Fibroblast of skin of back (primary cell): ENCODE results near the gene SLC4A11. TPM values are rescaled to one million over a fixed set of nuclear protein-coding genes. Genes with fewer than 3 reads are reported as not detected.

Source experiments
- DNase-seq: peaks from one replicate; pipeline ENCODE4 v3.0.0-alpha.2; 2013
- polyA plus RNA-seq, 2 experiments: library from polyadenylated mRNA; unstranded; fragments of 120-200 nt; gene quantifications; one replicate each; pipeline ENCODE4 v1.2.1, GENCODE V29; 2013; ENCODE audit not compliant: insufficient read length in 2 of 2

The SLC4A11 gene
- polyA plus RNA-seq (2013, experiment 1 of 2; ENCODE audit: insufficient read length) = 0.66 TPM
- polyA plus RNA-seq (2013, experiment 2 of 2; ENCODE audit: insufficient read length) = 0.70 TPM

DNA sequence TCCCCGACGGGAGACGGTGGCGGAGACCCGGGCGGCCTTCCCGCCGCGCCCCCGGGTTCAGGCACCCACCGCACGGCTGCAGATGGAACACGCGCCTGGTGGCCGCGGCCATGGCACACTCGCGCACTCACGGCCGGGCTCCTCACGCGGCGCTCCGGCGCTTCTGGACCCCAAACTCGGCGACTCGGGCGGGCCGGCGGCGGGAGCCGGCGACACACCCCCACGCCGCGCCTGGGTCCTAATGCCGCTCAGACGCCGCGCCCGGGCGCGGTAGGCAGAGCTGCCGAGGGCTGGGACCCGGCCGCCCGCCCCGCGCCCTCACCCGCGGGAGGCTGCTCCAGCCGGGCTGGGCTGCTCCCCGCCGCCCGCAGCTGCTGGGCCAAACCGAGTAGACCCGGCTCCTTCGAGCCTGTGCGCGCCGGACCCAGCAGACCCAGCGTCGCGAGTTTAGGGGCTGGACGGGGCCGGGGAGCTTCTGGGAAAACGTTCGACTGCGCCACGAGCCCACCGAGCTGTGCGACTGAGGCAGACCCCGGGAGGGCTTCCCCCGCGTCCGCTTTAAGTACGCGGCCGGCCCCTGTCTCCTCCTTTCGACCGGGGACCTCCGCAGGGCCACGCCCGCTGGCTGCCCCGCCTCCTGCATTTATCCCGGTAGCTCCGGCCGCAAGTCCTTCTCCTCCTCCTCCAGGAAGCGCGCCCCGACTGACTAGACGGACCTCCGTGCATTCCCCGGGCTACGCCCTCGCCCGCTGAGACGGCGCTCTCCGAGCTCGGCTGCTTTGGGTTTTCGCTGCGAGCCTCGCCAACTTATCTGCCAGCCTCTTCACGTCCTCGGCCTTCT, at the start of gene SLC4A11:
TSS of gene SLC4A11 (minus strand) at position 165 of the 841 bp plus-strand sequence. CDS start at position 112, 53 bp downstream.
- DNase-seq = peak; percentile 64

DNA sequence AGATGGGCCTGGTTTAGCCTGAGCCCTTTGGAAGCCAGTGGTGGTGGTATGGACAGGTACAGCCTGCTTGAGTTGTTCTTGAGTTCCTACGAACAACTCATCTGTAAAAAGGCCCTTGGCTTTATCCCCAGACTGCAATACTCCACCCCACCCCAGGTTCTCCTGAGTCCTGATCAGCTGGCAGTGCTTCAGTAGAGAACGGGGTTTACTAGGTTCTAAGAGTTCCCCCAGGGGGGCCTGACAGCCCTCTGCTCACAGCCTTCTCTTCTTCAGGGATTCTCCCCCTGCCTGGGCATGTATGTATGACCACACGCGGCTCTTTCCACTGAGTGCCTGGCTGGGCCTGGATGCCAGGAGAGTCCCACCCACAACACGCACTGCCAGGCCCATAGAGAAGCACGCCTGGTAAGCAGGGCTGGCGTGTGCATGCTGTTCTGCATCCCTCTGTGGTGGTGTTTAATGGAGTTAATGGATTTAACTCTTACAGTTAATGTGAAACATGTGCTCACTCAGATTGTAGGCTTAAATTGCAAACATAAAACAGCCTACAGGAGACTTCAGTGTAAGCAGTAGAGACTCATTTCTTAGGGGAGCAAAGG, 44.3 kb upstream of the SLC4A11 start:
- DNase-seq = no peak

DNA sequence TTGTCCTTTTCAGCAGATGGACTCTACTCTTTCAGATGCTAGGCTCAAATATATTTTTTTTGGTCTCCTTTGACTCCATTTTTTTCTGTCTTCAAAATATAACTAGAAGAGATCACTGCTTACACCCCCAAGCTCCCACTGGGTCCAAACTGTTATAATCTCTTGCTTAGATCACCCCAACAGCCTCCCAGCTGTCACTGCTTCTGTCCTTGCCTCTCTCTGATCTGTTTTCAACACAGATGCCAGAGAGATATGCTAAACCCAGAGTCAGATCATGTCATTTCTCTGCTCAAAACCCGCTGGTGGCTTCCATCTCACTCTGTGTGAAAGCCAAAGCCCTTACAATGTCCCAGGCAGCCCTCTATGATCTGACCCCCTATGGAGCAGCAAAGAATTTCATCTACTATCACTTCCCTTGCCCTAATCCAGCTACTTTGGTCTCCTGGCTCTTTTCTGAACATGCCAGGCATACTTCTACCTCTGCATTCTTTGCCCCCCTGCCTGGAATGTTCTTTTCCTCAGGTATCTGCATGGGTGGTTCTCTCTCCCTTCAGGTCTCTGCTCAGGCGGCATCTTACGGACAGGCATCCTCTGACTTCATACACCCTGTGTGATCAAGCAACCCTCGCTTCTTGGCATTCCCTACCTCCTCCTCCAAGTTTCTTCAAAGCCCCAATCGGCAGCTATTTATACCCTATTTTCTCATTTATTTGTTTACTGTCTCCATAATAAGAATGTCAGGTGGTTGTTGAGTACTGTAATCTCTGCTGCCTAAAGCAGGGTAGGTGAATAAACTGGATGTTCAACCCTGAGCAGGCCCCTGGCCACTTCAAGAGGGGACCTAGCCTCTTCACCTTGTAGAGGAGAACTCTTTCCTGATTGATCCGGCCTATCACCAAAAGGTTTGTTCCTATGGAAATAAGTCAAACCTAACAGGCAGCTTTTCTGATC, 43.6 kb upstream of the SLC4A11 start:
- DNase-seq = no peak

DNA sequence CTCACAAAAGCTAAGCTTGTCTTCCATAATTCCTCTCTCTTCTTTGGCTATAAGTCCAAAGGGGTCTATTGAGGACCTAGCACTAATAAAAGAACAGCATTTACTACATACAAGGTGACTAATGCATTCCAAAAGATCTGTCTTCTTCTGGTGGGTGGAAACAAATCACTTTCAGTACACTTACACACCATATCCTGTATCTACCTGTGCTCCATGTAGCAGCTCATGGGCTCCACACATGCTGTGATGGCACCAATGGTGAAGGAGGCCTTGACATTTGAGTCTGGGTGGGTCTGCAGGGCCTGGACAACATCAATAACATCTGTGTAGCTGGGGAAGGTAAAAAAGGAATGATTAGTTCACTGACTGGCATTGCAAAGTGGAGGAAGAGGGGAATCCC, 42.4 kb upstream of the SLC4A11 start:
- DNase-seq = no peak

DNA sequence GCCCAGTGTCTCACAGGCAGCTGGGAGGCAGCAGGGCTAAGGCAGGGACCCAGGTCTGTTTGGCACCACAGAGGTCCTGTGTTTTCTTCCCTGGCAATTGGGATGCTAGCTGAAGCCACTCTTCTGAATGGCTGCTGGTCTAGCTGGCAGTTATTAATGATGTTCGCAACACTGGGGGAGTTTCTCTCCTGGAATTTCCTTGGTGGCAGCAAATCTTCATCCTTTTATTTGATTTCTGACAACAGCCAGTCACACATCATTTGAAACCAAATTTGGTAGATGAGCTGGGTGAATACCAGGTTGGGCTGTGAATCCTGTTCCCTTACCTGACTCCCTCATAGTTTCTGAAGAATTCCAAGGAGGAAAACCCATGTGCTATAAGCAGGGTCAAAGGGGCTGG, 40.8 kb upstream of the SLC4A11 start:
- no peak for DNase-seq

DNA sequence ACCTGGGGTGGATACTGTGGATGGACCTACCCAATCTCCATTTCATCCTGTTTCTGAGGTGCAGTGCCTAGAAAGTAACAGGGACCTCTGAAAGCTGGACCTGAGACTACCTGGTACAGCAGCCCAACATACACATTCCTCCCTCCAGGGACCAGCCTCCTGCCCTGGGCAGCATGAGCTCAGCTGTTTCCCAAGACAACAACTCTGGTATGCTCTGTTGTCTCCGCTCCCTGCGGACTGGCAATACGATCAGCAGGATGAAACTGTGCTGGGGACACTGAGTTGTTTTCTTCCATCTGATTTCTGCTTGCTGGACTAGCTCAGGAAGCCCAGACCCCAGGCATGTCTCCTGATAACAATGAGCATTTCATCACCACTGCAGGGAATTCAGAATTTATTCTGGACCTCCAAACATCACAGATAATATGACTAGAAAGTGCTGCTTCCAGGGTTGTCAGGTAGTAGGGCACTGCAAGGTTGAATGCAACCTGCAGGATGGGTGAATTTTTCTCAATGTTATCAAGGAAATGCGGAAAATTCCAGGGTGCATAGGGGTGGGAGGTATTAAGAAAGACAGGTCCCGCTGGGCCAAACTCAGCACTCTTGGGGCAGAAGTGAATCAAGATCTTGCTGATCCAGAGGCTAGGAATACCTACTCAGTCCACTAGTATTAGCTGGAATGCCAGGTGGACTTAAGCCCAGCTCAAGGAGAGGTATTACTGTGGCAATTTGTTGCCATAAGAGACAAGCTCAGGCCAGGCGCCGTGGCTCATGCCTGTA, 38.9 kb upstream of the SLC4A11 start:
- no peak for DNase-seq

DNA sequence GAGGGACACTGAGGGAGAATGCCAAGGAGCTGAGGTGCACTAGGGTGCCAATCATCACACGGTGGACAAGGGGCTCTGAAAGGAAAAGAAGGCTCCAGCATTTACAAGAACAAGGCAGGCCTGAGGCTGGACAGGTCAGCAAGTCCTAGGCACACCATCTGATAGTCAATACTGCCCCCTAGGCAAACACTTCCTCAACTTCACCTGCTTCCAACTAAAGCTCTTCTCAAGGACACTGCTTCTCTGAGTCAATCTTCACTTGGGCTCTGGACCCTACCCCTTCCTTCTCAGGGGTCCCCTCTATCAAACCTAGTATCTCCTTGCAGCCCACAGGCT, 37.7 kb upstream of the SLC4A11 start:
- peak; percentile 16 for DNase-seq

DNA sequence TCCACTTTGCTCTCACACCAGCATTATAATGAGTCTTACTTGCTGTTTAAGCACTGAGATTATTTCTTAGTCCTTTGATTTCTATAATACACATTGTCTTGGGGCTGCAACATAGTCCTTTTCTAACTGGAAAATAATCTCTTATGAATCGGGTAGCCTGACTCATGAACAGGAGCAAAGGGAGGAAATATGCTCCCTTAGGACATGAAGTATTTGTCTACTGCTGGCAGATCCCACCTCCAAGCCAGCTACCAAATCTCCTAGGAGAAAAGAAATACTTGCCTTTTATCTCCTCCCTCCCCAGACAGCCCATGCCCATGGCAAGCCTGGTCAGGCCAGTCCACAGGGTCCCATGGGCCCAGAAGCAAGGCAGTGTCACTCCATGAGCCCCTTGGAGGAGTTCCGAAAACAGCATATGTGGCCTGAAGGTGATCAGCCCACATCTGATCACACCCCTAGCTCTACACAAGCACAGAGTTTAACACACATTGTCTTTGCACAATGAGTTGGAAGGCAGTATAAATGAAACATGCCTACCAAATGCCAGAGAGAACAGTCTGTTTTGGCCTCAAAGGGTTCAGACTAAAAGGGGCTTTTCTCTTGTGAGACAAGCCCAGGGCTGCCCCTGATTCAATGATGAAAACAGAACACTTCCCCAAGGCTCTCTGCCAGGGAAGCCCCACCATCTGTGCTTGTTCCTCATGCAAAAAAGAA, 37.1 kb upstream of the SLC4A11 start:
- peak; percentile 40 for DNase-seq

DNA sequence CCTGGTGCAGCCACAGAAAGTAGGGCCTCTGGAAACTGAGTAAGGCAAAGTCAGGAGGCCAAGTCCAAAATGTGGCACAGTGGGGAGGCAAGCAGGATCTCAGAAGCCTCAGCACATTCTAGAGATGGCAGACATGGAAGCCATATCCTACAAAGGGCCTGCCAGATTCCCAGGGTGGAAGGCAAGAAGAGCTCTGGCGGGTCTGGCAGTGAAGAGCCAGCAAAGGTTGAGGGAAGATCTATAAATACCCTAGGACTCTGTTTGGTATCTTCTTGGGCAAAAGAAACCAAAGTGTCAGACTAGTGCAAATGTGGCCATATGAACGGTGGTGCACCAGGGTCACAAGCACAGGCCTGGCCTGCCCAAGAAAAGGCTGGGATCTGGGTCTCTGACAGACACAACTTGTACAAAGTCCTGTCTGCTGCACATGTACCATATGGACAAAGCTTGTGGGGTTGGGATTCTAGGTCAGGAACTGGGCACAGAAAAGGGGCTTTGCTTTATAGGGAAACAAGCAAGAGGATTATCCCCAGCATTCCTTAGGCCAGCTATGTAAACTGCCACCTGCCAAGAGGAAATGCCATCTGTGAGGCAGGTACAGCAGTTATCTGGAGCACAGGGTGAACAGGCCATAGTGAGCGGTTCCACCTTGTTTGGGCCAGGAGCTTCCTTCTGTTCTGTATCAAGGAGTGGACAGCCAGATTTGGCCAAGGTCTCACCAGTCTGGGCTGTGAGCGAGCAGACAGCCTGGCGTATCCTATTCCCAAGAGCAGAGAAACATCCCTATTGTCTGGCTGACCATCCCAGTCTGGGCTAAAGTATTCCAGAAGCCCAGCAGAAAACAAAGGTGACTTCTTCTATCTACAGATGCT, 36.3 kb upstream of the SLC4A11 start:
- DNase-seq = no peak

DNA sequence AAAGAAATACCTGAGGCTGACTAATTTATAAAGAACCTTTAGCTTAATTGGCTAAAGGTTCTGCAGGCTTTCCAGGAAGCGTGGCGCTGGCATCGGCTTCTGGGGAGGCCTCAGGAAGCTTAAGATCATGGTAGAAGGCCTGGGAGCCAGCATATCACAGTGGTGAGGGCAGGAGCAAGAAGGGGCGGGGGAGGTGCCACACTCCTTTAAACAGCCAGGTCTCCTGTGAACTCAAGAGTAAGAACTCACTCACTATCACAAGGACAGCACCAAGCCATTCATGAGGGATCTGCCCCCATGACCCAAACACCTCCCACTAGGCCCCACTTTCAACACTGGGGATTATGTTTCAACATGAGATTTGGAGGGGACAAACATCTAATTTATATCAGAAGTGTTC, 34.4 kb upstream of the SLC4A11 start:
- DNase-seq = no peak

DNA sequence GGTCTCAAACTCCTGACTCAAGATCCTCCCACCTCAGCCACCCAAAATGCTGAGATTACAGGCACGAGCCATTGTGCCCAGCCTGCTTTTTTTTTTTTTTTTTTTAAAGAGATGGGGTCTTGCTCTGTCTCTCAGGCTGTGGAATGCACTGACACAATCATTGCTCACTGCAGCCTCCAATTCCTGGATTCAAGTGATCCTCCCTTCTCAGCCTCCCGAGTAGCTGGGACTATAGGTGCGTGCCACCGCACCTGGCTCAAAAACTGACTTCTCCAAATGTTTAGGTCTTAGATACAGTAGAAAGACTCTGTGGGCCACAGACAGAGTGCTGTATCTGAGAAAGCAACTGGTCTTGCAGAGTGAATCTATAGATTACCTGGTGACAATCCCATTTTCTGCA, 31.1 kb upstream of the SLC4A11 start:
- DNase-seq = no peak

DNA sequence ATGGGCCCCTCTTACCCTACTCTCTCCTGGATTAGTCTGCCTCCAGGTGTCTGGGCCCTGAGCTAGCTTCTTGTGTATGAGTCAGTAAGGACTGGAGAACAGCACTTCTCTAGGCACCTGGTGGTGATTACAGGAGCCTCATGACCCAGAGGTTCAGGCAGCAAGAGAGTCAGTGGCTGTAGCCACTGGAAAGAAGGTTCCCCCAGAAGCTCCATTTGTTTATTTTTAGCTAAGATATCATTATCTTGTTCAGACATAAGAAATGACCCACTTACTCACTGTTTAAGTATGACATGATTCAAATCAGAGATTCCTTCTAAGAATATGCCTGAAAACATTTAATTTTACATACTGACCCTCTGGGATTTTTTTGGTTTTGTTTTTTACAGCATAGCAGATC, 23.6 kb upstream of the SLC4A11 start:
- DNase-seq = peak; percentile 71

DNA sequence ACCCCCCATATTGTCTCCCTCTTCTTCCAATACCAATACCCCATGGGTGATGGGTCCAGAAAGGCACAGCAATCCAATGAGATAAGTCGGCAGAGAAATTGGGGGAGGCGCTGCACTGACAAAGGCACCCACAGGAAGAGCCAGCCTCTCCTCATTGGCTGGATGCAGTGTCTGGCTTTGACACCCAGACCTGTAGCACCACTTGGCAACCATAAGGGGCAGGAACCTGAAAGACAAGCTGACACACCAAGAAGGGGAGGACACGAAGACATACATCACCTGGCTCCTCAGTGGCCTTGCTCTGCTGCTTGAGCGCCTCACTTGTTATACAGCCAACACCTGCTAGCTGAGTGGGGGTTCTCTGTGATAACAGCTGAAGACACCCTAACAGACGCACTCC, 19.4 kb upstream of the SLC4A11 start:
- no peak for DNase-seq

DNA sequence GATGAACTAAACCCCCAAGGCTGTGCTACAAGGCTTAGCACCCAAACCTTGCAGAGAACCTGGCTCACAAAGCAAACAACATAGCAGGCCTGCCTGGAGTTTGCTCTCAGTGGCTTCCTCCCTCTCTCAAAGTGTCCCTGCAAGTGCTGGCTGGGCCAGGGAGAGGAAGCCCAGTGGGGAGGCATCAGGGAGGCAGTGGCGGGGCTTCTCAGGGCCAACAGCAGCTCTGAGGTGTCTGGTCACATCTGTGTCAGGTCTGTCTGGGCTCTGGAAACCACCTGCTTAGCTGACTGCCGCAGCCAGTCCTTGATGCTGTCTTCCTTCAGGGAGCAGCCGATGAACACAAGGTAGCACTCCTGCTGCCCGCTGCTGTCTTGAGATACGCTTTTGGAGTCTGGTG, 16.7 kb upstream of the SLC4A11 start:
- DNase-seq = no peak

DNA sequence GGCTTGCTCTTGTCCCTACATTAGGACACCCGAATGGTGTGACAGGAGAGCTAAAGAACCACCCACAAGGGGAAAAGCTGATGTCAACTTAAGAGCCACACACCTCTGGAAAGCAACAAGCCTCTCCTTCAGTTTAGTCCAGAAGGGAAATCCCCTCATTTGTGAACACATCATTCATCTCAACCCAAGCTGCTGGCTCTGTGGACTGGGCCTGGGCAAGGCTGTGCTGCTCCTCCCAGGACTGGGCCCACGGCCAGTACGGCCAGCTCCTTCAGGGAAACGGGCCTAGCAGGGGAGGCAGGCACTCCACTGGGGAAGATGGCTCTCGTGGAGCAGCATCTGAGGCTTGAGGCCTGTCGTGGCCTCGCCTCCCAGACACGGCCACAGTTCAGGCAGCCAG, 12.8 kb upstream of the SLC4A11 start:
- no peak for DNase-seq

DNA sequence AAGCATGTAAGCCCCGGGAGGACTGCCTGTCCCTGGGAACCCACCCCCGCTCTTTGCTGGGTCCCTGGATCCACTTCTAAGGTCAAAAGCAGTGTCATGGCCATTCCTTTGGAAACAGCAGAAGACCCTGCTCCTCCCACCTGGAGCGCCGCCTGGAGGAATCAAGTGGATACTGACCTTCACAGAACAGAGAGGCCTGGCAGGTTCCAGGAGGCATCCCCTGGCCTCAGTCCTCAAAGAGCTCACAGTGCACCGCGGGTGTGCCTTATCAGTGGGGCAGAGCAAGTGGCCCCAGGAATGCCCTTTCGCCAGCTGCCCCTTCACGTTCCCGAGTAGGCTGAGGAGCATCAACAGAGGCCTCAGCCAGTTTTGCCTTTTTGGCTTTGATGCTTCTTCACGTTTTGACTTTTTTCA, 11.1 kb upstream of the SLC4A11 start:
- DNase-seq = no peak

DNA sequence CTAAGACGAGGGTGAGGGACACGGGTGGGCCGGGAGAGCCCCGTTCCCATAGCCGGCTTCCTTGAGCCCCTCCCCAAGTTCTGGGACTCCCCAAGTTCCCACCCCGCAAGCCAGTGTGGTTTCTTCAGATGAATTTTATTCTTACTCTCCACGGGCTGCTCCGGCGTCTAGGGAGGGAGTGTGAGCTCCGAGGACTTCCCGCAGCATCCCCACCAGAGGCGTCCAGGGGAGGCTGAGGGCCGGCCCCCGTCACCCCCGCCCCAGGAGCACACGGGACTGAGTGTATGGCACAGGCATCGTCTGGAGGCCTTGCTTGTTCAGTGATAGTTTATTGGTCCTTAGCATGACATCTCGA, 10.0 kb upstream of the SLC4A11 start:
- no peak for DNase-seq

DNA sequence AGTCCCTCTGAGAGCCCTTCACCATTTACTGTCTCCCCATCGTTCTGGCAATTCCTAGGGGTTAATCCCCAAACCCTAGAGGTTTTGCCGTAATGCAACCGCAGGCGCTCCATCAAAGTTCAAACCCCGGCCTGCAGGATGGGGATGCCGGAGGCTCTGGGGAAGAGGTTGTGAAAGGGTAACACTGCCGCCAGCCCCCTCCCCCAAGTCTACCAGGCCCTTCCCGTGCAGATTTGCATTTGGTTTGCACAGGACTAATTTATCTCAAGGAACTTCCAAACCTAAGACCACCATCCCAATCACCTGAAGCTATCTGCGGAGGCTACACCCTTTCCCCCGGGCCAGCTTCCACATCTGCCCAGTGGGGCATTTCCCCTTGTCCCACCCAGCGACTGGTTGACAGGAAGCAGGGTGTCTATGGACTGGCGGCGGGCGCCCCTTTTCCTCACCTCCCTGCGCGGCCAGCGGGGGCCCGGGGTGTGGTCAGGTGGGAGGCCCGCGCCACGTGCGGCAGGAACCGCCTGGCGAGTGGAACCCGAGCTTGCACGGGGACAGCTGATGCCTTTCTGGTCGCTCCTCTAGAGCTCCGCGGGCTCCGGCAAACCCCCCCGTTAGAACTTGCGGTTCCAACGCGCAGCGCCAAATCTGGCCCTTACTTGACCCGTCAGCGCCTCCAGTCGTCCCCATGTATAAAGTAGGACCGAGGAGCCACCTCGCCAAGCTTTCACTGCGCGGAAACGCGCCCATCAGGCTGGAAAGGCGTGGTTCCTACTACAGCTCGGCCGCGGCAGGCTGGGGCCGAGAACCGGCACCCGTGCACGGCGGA, 9.4 kb upstream of the SLC4A11 start:
- DNase-seq = peak; percentile 31

DNA sequence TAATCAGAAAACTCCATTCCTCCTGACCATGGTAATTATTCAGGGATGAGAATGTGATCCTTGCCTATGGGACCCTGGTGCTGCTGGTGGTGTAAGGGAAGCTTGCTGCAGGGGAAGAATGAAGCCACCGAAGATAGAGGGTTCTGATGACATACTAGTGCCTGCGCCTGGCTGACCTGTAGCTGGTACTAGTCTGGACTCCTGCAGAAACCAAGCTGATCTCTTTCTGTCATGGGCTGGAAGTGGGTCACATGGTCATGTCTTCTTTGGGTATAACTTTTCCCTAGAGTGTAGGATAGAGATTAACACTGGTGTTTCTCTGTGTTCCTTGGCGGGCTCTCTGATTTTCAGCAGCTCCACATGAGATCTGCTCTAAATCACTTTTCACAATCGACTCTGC, 8.6 kb upstream of the SLC4A11 start:
- no peak for DNase-seq

DNA sequence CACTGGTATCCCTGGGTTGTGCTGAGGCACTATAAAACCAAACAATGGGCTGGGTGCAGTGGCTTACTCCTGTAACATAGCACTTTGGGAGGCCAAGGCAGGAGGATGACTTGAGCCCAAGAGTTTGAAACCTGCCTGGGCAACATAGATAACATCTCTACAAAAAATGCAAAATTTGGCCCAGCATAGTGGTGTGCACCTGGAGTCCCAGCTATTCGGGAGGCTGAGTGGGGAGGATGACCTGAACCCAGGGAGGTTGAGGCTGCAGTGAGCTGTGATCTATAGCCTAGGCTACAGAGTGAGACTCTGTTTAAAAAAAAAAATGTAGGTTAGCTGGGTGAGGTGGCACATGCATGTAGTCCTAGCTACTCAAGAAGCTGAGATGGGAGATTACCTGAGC, 7.7 kb upstream of the SLC4A11 start:
- DNase-seq = no peak
